Hepatocyte (in vitro differentiated cells): ENCODE measurements around the gene GALNT14. TPM values are rescaled to one million over a fixed set of nuclear protein-coding genes. Genes with fewer than 3 reads are reported as not detected.

Experiments used
- DNase-seq: peaks from one replicate; pipeline ENCODE4 v3.0.0-alpha.2; 2016; ENCODE audit warnings: low spot score
- H2AFZ ChIP-seq: fragments of 200-600 bp; sonication (generic); 2 replicates; pipeline ENCODE4 v1.6.0; 2016; ENCODE audit warnings: antibody characterized with exemption, mild to moderate bottlenecking
- H3K27ac ChIP-seq: fragments of 200-600 bp; sonication (generic); 2 replicates; pipeline ENCODE4 v1.5.1; 2016; ENCODE audit warnings: mild to moderate bottlenecking
- H3K27me3 ChIP-seq: fragments of 200-600 bp; sonication (generic); 2 replicates; pipeline ENCODE4 v1.6.1; 2016
- H3K36me3 ChIP-seq: fragments of 200-600 bp; sonication (generic); replicated peaks from 2 replicates; pipeline ENCODE4 v1.5.1; 2016; ENCODE audit warnings: low read depth; ENCODE audit not compliant: insufficient read depth
- H3K4me1 ChIP-seq: fragments of 200-600 bp; sonication (generic); 2 replicates; pipeline ENCODE4 v1.5.1; 2016; ENCODE audit warnings: mild to moderate bottlenecking, moderate library complexity; ENCODE audit not compliant: insufficient read depth
- H3K4me2 ChIP-seq: fragments of 200-600 bp; sonication (generic); 2 replicates; pipeline ENCODE4 v1.6.0; 2016
- H3K4me3 ChIP-seq: fragments of 200-600 bp; sonication (generic); 2 replicates; pipeline ENCODE4 v1.5.1; 2016; ENCODE audit warnings: mild to moderate bottlenecking
- H3K79me2 ChIP-seq: fragments of 200-600 bp; sonication (generic); 2 replicates; pipeline ENCODE4 v1.6.0; 2017; ENCODE audit warnings: mild to moderate bottlenecking
- H3K9me2 ChIP-seq: fragments of 200-600 bp; sonication (generic); replicated peaks from 2 replicates; pipeline ENCODE4 v1.6.0; 2017; ENCODE audit warnings: mild to moderate bottlenecking; ENCODE audit not compliant: insufficient read depth
- H3K9me3 ChIP-seq: fragments of 200-600 bp; sonication (generic); 2 replicates; pipeline ENCODE4 v1.5.1; 2016; ENCODE audit warnings: low read depth, mild to moderate bottlenecking
- H4K20me1 ChIP-seq: fragments of 200-600 bp; sonication (generic); 2 replicates; pipeline ENCODE4 v1.6.0; 2016; ENCODE audit warnings: mild to moderate bottlenecking; ENCODE audit not compliant: insufficient read depth, poor library complexity, severe bottlenecking
- CTCF ChIP-seq: fragments of 200-600 bp; sonication (generic); IDR thresholded peaks from 2 replicates; pipeline ENCODE4 v1.5.1; 2016; ENCODE audit warnings: antibody characterized with exemption, mild to moderate bottlenecking; ENCODE audit not compliant: poor library complexity
- EZH2 ChIP-seq: fragments of 200-600 bp; sonication (generic); IDR thresholded peaks from 2 replicates; pipeline ENCODE4 v1.6.1; 2016; ENCODE audit warnings: antibody characterized with exemption, mild to moderate bottlenecking, borderline replicate concordance
- EZH2phosphoT487 ChIP-seq: fragments of 200-600 bp; sonication (generic); IDR thresholded peaks from one replicate; pipeline ENCODE4 v1.6.1; 2018; ENCODE audit warnings: antibody characterized with exemption, mild to moderate bottlenecking, low read depth, moderate library complexity; ENCODE audit not compliant: unreplicated experiment, severe bottlenecking
- WGBS: methylation state at CpG from one replicate; pipeline ENCODE4 v1.1.6; 2016; ENCODE audit warnings: low lambda C conversion rate; ENCODE audit errors: missing lambda C conversion rate; 5-methylcytosine and 5-hydroxymethylcytosine counted together
- polyA plus RNA-seq: library from polyadenylated mRNA; unstranded; fragments of >200 nt; fragmentation: Nextera tagmentation; extraction: Ambion mirVana; gene quantifications from 2 replicates; pipeline ENCODE4 v1.2.1, GENCODE V29; 2016
- total RNA-seq: library from RNA; depleted of rRNA; stranded (reverse); fragments of >200 nt; gene quantifications from 2 replicates; pipeline ENCODE4 v1.2.3, GENCODE V29; 2014

GALNT14 gene
- total and polyA plus RNA-seq, 2 experiments from 2014 or later: 2.2 to 2.9 TPM

- H3K4me1 ChIP-seq: no peaks in the 10 kb centered on the region
- no peak overlapping the region for H2AFZ ChIP-seq
- no peak overlapping the region for H3K27ac ChIP-seq
- no peaks in the 10 kb centered on the region for H3K9me3 ChIP-seq
- no peaks in the 10 kb centered on the region for H3K9me2 ChIP-seq
- no peak overlapping the region for H3K4me3 ChIP-seq
- no peaks in the 10 kb centered on the region for H3K36me3 ChIP-seq
- no peak for TF ChIP-seq CTCF
- no peak for TF ChIP-seq EZH2
- no peak for TF ChIP-seq EZH2phosphoT487
- H3K79me2 ChIP-seq: no peaks in the 10 kb centered on the region
- WGBS: 84% methylated on average over 3 of the region's 3 CpGs
- no peak overlapping the region for H3K4me2 ChIP-seq
- no peaks in the 10 kb centered on the region for H4K20me1 ChIP-seq
- H3K27me3 ChIP-seq: peaks cover 8% of the 10 kb centered on the region
- no peak for DNase-seq
Observed at GRCh38 chr2:31108561-31109286, 29.5 kb downstream of the GALNT14 start.

- Histone ChIP-seq H3K9me3 (no peaks in the 10 kb centered on the region), H2AFZ (no peak overlapping the region), H3K4me1 (no peaks in the 10 kb centered on the region), H3K27ac (no peak overlapping the region), H3K79me2 (no peaks in the 10 kb centered on the region), H3K4me2 (no peak overlapping the region), H4K20me1 (no peaks in the 10 kb centered on the region), H3K9me2 (no peaks in the 10 kb centered on the region), H3K4me3 (no peak overlapping the region), H3K27me3 (peaks cover 10% of the 10 kb centered on the region), H3K36me3 (no peaks in the 10 kb centered on the region)
- DNase-seq: peak; percentile 25
- 50% methylated on average over 5 of the region's 5 CpGs for whole genome bisulfite sequencing
- no peak for TF ChIP-seq EZH2phosphoT487
- TF ChIP-seq EZH2: no peak
- TF ChIP-seq CTCF: no peak
Observed at GRCh38 chr2:31107591-31108300, 30.5 kb downstream of the GALNT14 start.

GRCh38 chr2:31101701-31102100 lies 36.5 kb downstream of the GALNT14 start:
- WGBS: 93% methylated on average over 2 of the region's 2 CpGs
- H3K27me3 ChIP-seq: peaks cover 10% of the 10 kb centered on the region

More at GRCh38 chr2:31101701-31102100, 36.5 kb downstream of the GALNT14 start:
- Histone ChIP-seq H3K27ac (no peak overlapping the region), H3K4me2 (no peak overlapping the region), H2AFZ (no peak overlapping the region), H4K20me1 (no peaks in the 10 kb centered on the region), H3K79me2 (no peaks in the 10 kb centered on the region), H3K9me3 (no peaks in the 10 kb centered on the region), H3K36me3 (no peaks in the 10 kb centered on the region), H3K4me3 (no peak overlapping the region), H3K4me1 (no peaks in the 10 kb centered on the region), H3K9me2 (no peaks in the 10 kb centered on the region)
- TF ChIP-seq CTCF (no peak), EZH2phosphoT487 (no peak), EZH2 (no peak)
- DNase-seq: no peak
